B cell (primary cell): Measurements from ENCODE around the gene ASIC1.

ENCODE experiments used
- EZH2 ChIP-seq: IDR thresholded peaks from 2 replicates; pipeline ENCODE4 v1.6.1; 2012; ENCODE audit warnings: borderline replicate concordance, low read depth, mild to moderate bottlenecking, moderate library complexity, low read length; ENCODE audit not compliant: insufficient read depth, poor library complexity, severe bottlenecking
- TF ChIP-seq, protein P1 (sequence below): fragments of 200-600 bp; IDR thresholded peaks from one replicate; pipeline ENCODE4 v1.8.0; 2022; ENCODE audit warnings: antibody characterized with exemption, mild to moderate bottlenecking

DNA sequence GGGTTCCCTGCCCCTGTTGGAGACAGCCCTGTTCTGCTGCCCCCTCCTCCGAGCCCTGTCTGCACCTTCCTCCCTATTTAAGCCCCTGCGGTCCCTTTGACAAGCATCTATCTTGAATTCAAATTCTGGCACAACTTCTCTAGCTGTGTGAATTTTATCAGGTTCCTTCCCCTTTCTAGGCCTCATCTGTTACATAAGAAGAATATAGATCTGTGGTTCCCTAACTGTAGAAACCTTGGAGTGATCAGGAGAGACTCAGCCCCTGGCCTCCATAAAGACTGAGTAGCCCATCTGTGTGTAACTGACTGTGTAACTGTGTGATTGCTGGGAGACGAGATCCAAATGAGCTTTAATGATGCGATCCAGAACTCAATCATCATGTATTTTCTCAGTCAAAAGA, 19.1 kb upstream of the ASIC1 start:
- TF ChIP-seq, protein P1, sequence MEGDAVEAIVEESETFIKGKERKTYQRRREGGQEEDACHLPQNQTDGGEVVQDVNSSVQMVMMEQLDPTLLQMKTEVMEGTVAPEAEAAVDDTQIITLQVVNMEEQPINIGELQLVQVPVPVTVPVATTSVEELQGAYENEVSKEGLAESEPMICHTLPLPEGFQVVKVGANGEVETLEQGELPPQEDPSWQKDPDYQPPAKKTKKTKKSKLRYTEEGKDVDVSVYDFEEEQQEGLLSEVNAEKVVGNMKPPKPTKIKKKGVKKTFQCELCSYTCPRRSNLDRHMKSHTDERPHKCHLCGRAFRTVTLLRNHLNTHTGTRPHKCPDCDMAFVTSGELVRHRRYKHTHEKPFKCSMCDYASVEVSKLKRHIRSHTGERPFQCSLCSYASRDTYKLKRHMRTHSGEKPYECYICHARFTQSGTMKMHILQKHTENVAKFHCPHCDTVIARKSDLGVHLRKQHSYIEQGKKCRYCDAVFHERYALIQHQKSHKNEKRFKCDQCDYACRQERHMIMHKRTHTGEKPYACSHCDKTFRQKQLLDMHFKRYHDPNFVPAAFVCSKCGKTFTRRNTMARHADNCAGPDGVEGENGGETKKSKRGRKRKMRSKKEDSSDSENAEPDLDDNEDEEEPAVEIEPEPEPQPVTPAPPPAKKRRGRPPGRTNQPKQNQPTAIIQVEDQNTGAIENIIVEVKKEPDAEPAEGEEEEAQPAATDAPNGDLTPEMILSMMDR, result no peak
- no peak for TF ChIP-seq EZH2
